ENCODE results near the gene CAPN7. TPM values are rescaled to one million over a fixed set of nuclear protein-coding genes. Genes with fewer than 3 reads are reported as not detected.
"Not testable (repeated sequence)": the region's sequence is repeated elsewhere in the genome, so short reads cannot be mapped to it uniquely, and the experiment has no call there.

CAPN7 gene
- total and polyA plus RNA-seq, 9 donors: 20.7 to 70.4 (median 54.1) TPM

- intact Hi-C loops (cut with DNase I): no loop called here
- H3K36me3 ChIP-seq: no peaks in the 10 kb centered on the region
- H3K27me3 ChIP-seq: no peaks in the 10 kb centered on the region
- H3K27ac ChIP-seq: no peak overlapping the region
- no peak for DNase-seq
- H3K9me3 ChIP-seq: no peaks in the 10 kb centered on the region
- TF ChIP-seq CTCF (IDR thresholded peaks at IDR 0.05) (no peak), EP300 (IDR thresholded peaks at IDR 0.05) (no peak), POLR2A (IDR thresholded peaks at IDR 0.05) (no peak)
- H3K4me3 ChIP-seq: no peak overlapping the region
- H3K4me1 ChIP-seq (ENCODE audit: insufficient read depth): no peaks in the 10 kb centered on the region
- WGBS, 3 donors: 89 to 97% (median 92%) methylated on average over 1 of the region's 1 CpG
Observed at GRCh38 chr3:15181511-15181910, 24.5 kb upstream of the CAPN7 start.

- DNase-seq: no peak
- H3K9me3 ChIP-seq: no peaks in the 10 kb centered on the region
- 49 to 58% (median 50%) methylated on average over 1 of the region's 1 CpG for WGBS, 3 donors
Observed at GRCh38 chr3:15181963-15182362, 24.1 kb upstream of the CAPN7 start.

GRCh38 chr3:15183011-15183410 is 23.0 kb upstream of the CAPN7 start:
- Histone ChIP-seq H3K4me1 (ENCODE audit: insufficient read depth) (no peaks in the 10 kb centered on the region), H3K27me3 (no peaks in the 10 kb centered on the region), H3K27ac (no peak overlapping the region), H3K9me3 (no peaks in the 10 kb centered on the region), H3K4me3 (no peak overlapping the region), H3K36me3 (no peaks in the 10 kb centered on the region)
- DNase-seq: no peak
- no peak for TF ChIP-seq EP300 (IDR thresholded peaks at IDR 0.05)
- TF ChIP-seq POLR2A (IDR thresholded peaks at IDR 0.05): no peak
- TF ChIP-seq CTCF (IDR thresholded peaks at IDR 0.05): no peak
- 58 to 75% (median 61%) methylated on average over 2 of the region's 2 CpGs for WGBS, 3 donors
- intact Hi-C loops (cut with DNase I): no loop called here

More at GRCh38 chr3:15181963-15182362, 24.1 kb upstream of the CAPN7 start:
- TF ChIP-seq EP300 (IDR thresholded peaks at IDR 0.05): no peak
- no peak for TF ChIP-seq POLR2A (IDR thresholded peaks at IDR 0.05)
- TF ChIP-seq CTCF (IDR thresholded peaks at IDR 0.05): no peak
- Histone ChIP-seq H3K27ac (no peak overlapping the region), H3K4me1 (ENCODE audit: insufficient read depth) (no peaks in the 10 kb centered on the region), H3K4me3 (no peak overlapping the region), H3K27me3 (no peaks in the 10 kb centered on the region), H3K36me3 (no peaks in the 10 kb centered on the region)
- intact Hi-C loops (cut with DNase I): no loop called here

GRCh38 chr3:15185404-15185803 is 20.6 kb upstream of the CAPN7 start:
- no peak overlapping the region for H3K4me3 ChIP-seq
- no peaks in the 10 kb centered on the region for H3K9me3 ChIP-seq
- no peak for TF ChIP-seq CTCF (IDR thresholded peaks at IDR 0.05)
- no peak for TF ChIP-seq EP300 (IDR thresholded peaks at IDR 0.05)
- TF ChIP-seq POLR2A (IDR thresholded peaks at IDR 0.05): no peak
- no peak for DNase-seq
- no peak overlapping the region for H3K27ac ChIP-seq
- no peaks in the 10 kb centered on the region for H3K27me3 ChIP-seq
- no peaks in the 10 kb centered on the region for H3K36me3 ChIP-seq
- no peaks in the 10 kb centered on the region for H3K4me1 ChIP-seq (ENCODE audit: insufficient read depth)
- intact Hi-C loops (cut with DNase I): no loop called here
- WGBS, 3 donors: 85 to 90% (median 88%) methylated on average over 2 of the region's 2 CpGs

- no peak overlapping the region for H3K27ac ChIP-seq
- no peaks in the 10 kb centered on the region for H3K4me1 ChIP-seq (ENCODE audit: insufficient read depth)
- DNase-seq: no peak
- H3K36me3 ChIP-seq: no peaks in the 10 kb centered on the region
- 83 to 94% (median 90%) methylated on average over 1 of the region's 1 CpG for WGBS, 3 donors
- intact Hi-C loops (cut with DNase I): no loop called here
- H3K27me3 ChIP-seq: no peaks in the 10 kb centered on the region
- TF ChIP-seq CTCF (IDR thresholded peaks at IDR 0.05): no peak
- no peak overlapping the region for H3K4me3 ChIP-seq
- H3K9me3 ChIP-seq: no peaks in the 10 kb centered on the region
Observed at GRCh38 chr3:15186101-15186476, 20.0 kb upstream of the CAPN7 start.

GRCh38 chr3:15186477-15187164 is 19.4 kb upstream of the CAPN7 start:
- 85 to 95% (median 91%) methylated on average over 15 to 22 of the region's 33 CpGs for WGBS, 3 donors
- H3K4me1 ChIP-seq (ENCODE audit: insufficient read depth); intact Hi-C loops (cut with DNase I); H3K27ac ChIP-seq; H3K9me3 ChIP-seq; H3K27me3 ChIP-seq; H3K36me3 ChIP-seq; DNase-seq; H3K4me3 ChIP-seq: not testable (repeated sequence)

Data from ovary (tissue), 9 donors.